Measurements from ENCODE around the gene PHF13.
A peak's percentile ranks its signal among the peaks of the same experiment; 100 is the strongest.

The PHF13 gene

GRCh38 chr1:6601923-6602668, 11.4 kb upstream of the PHF13 start:
- DNase-seq (ENCODE audit: low read depth in 2 of 2), result no peak

GRCh38 chr1:6602669-6603237, 10.8 kb upstream of the PHF13 start, which contains the start of gene KLHL21:
Gene KLHL21 (minus strand): TSS chr1:6602869. CDS start chr1:6602817, 52 bp downstream.
- DNase-seq (ENCODE audit: low read depth in 2 of 2), result peak; percentile 70 to 79

DNA sequence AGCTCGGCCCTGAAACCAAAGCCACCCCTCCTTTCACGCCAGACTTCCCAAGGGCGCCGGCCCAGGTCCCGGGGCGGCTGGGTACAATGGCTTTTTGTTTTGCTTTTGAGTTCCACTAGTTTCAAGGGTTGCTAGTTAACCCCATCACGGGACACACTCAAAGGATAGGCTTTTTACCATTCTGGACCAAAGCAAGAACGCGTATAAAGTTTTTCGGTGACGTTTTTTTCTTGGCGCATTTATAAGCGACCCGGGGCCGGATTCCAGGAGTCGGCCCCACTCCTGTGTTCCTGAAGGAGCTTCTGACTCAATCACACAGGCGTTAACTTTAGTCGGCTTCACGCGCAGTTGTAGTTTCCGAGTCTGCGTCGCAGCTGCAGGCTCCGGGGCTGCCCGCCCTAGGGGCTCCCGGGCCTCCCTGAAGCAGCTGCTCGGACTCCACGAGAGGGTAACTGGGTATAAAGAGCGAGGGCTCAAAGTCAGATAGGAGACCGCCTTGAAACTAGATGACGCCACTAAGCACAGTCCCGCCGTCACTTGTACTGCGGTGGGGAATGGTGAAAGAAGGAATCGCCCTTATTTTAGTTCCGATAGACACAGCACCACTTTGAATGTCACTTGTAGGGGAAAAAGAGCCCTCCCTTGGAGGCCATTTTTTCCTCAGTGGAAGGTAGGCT, 10.2 kb upstream of the PHF13 start:
- DNase-seq (ENCODE audit: low read depth in 2 of 2), result peak in 1 of 2 donors; percentile 33

DNA sequence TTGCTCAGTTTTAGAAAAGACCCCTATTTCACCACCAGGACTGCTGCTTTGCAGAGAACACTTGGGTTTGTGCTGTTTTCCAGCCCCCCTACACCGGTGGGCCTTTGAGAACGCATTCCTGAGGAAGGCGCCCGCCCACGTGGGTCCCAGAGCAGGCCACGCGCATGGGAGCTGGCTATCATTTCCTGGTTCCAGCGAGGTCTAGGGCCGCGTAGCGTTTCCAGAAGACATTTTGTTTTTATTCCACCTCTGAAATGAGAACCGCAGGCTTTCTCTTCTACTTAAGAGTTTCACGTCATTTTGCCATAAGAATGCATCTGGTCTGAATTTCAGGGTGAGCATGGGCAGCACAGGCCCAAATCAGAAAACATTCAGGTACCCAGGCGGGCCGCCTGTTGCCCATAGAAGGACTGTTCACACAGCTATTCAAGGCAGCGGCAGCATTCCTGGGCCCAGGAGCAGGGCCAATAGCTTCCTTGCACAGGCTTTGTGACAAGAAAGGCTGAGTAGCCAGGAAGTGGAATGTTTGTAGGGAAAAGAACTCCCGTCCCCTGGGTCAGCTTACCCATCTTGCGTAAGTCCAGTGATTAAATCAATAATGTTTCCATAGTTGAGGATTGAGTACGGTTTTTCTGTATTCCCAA, 9.5 kb upstream of the PHF13 start:
- DNase-seq (ENCODE audit: low read depth in 2 of 2), result no peak

GRCh38 chr1:6612641-6613360, 730 bp upstream of the PHF13 start:
- no peak for DNase-seq (ENCODE audit: low read depth in 2 of 2)

- DNase-seq (ENCODE audit: low read depth in 2 of 2), result no peak
Observed at GRCh38 chr1:6614019-6614928, 743 bp downstream of the PHF13 start.

- no peak for DNase-seq (ENCODE audit: low read depth in 2 of 2)
Observed at GRCh38 chr1:6614929-6615785, 1.6 kb downstream of the PHF13 start.

GRCh38 chr1:6619045-6619444, 5.5 kb downstream of the PHF13 start:
- no peak for DNase-seq (ENCODE audit: low read depth in 2 of 2)

DNA sequence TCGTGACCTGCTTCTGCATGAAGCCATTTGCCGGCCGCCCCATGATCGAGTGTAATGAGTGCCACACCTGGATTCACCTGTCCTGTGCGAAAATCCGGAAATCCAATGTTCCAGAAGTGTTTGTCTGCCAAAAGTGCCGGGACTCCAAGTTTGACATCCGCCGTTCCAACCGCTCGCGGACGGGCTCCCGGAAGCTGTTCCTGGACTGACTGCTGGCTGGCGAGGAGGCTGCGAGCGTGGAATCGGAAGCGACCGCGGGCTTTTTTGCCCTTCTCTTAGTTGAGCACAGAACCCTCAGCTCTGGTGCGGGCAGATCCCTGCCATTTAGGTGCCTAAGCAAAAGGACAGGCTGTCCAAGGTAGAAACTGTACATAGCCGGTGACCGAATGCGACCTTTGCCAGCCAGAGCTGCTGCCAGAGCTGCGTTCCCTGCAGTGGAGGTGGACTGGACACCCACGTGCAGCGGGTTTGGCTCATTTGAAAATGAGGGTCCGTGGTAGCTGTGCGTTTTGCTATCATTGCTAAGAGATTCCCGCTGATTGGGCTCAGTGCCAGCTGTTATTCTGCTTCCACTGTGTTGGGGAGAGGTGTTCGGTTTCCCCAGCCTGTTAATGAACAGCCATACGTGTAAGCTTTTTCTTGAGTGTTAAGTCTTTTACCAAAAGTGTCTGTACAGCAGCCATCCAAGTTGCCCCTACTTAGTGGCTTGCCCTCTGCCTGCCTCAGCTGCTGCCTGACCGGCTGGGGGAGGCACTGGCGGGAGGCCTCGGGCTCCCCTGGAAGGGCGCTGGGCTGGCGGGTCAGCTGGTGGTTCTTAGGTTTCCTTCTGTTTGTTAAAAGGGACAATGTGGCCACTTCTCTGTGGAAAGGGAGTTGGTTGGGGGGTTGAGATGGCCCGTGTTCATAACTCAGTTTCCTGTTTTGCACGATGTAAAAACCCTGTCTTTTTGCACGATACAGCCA, 8.2 kb downstream of the PHF13 start:
- no peak for DNase-seq (ENCODE audit: low read depth in 2 of 2)

DNA sequence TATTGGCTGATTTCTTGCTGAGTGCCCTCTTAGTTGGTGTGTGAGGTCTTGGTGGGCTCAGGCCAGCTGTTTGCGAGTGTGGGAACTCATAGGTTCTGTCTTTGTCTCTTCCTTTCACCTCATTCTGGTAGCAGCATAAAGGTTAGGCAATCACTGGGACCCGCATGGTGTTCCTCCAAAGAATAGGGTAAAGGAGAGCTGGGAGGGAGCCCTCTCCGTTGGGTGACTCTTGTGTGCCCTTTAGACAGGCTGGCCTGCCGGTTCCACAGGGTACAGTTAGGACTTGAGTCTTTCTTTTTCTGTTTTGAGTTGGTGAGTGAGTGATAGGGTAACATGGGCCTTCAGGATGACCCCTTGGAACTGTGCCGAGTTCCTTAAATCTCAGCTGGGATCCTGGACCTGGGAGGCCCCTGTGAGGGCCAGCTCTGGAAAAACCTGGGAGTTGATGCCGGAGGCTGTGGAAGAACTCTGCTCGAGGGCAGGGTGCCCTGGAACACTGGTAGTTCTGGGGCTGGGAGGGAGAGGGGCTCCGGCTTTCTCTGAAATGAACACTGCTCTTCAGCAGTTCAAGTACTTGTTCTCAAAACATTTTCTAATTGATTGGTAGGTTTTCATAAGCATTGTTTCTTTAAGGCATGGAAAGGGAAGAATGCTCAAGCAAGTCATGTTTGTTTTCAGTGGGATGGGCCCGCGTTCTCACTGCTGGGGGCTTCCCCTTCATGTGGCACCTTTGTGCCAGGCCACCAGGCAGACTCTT, 9.0 kb downstream of the PHF13 start:
- no peak for DNase-seq (ENCODE audit: low read depth in 2 of 2)

DNA sequence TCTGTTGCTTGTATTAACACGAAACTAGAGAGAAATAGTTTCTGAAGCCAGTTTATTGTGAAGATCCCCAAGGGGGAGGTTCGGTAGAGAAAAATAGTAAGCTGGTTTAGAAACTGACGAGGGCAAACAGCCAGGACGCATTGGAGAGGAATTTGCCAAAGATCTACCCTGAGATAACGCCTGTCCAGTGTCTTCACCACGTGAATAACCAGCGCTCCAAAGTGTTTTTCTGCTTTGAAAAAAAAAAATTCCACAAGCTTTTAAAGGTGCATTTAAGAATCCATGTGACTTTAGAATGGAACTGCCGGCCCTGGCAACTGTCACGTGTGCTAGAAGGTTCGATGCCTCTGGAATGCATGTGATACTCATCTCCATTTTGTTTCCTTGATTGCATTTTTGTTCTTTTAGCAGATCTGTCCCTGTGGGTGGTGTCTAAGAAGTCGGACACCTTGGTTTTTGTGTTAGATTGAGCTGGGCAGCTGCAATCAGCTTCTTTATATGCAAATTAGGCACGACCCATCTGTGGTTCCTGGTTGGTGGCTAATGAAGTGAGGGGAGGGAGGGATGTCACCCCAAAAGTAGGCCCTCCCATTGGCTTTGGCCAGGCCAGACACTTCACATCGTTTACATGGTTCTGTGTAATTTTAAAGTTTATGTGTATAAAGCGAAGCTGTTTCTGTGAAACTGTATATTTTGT, 9.9 kb downstream of the PHF13 start:
- DNase-seq (ENCODE audit: low read depth in 2 of 2), result no peak

- peak; percentile 82 to 83 for DNase-seq (ENCODE audit: low read depth in 2 of 2)
Observed at GRCh38 chr1:6624710-6625583, 11.4 kb downstream of the PHF13 start, which contains the start of gene THAP3. Gene THAP3 (plus strand): TSS chr1:6624868. CDS start chr1:6625219, 351 bp downstream.

DNA sequence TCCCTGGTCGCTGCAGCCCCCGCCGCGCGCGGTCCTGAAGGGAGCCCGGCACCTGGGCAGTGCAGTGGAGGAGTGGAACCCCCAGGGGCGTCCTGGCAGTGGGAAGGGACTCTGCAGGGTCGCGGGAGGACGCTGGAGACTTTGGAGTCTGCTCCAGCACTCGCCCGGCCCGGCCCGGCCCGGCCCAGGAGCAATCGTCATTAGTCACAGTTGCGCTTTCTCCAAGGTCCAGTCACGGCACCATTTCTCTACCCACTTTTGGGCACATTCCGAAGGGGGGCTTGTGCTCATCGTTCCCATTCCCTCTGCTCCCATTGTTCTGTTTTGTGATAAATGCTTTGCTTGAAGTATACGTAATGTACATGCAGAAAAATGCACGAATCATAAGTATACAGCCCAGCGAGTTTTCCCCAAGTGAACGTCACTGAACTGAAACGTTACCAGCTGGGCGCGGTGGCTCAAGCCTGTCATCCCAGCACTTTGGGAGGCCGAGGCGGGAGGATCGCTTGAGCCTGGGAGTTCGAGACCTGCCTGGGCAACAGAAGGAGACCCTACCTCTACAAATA, 12.1 kb downstream of the PHF13 start:
- no peak for DNase-seq (ENCODE audit: low read depth in 2 of 2)

- no peak for DNase-seq (ENCODE audit: low read depth in 2 of 2)
Observed at GRCh38 chr1:6627031-6627430, 13.5 kb downstream of the PHF13 start.

DNA sequence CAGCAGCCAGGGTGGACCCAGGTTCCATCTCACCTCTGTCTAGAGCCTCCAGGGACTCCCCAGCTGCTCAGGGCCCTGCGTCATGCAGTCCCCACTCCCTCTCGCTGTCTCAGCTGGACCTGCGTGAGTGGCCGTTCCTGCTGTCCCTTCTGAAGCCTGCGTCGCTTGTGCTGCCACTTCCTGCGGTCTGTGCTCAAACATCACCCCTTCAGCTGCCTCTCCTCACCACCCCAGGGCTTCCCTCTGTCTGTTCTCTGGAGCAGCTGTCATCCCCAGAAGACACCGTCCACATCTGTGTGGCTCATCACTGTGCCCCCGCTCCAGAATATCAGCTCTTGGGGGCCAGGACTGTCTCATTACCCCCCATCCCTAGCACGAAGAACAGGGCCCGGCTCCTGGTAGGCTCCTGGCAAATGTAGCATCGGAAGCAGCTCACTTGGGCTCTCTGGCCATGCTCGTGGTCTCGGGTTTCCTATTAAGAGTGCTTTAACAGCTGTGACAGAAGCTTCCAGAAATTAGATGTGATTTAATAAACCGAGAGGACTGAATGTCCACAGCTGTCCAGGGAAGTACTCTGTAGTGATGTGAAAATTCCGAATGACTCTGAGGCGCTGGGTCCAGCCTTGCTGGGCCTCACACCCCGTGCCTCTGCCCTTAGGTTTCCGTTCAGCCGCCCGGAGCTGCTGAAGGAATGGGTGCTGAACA, 14.5 kb downstream of the PHF13 start:
- DNase-seq (ENCODE audit: low read depth in 2 of 2), result no peak

All from stimulated activated CD8-positive, alpha-beta memory T cell treated with anti-CD3 and anti-CD28 coated beads, Interleukin-7, amount 100 ng/mL, for 1 hour (primary cell).